ENCODE measurements around the gene CDH23.
"Not testable (repeated sequence)": the region's sequence is repeated elsewhere in the genome, so short reads cannot be mapped to it uniquely, and the experiment has no call there.

The CDH23 gene

GRCh38 chr10:71396711-71397295 is at the start of gene CDH23:
Gene CDH23, plus strand, starts transcription at chr10:71396920. Its CDS starts 42,912 bp downstream, at chr10:71439832.
- peak; percentile 47 for DNase-seq

GRCh38 chr10:71347587-71348395 is 48.9 kb upstream of the CDH23 start:
- peak; percentile 86 for DNase-seq

- DNase-seq = no peak
These were observed 47.9 kb upstream of the CDH23 start for GRCh38 chr10:71348850-71349249.

GRCh38 chr10:71349406-71349805 is 47.3 kb upstream of the CDH23 start:
- DNase-seq = no peak

GRCh38 chr10:71351087-71351486 is 45.6 kb upstream of the CDH23 start:
- DNase-seq = no peak

GRCh38 chr10:71351628-71352319 is 44.9 kb upstream of the CDH23 start:
- no peak for DNase-seq

- no peak for DNase-seq
These were observed 43.1 kb upstream of the CDH23 start for GRCh38 chr10:71353639-71354038.

GRCh38 chr10:71354776-71355175 is 41.9 kb upstream of the CDH23 start:
- no peak for DNase-seq

- no peak for DNase-seq
These were observed 40.8 kb upstream of the CDH23 start for GRCh38 chr10:71355886-71356285.

GRCh38 chr10:71357792-71358265 is 38.9 kb upstream of the CDH23 start:
- DNase-seq = no peak

GRCh38 chr10:71358277-71358676 is 38.4 kb upstream of the CDH23 start:
- no peak for DNase-seq

- not testable (repeated sequence) for DNase-seq
These were observed 37.8 kb upstream of the CDH23 start for GRCh38 chr10:71358906-71359305.

GRCh38 chr10:71359364-71360046 is 37.2 kb upstream of the CDH23 start:
- no peak for DNase-seq

- DNase-seq = no peak
These were observed 36.0 kb upstream of the CDH23 start for GRCh38 chr10:71360735-71361134.

GRCh38 chr10:71361581-71361980 is 35.1 kb upstream of the CDH23 start:
- no peak for DNase-seq

- DNase-seq = no peak
These were observed 34.6 kb upstream of the CDH23 start for GRCh38 chr10:71362141-71362540.

GRCh38 chr10:71363936-71364335 is 32.8 kb upstream of the CDH23 start:
- DNase-seq = peak; percentile 24

GRCh38 chr10:71365366-71365765 is 31.4 kb upstream of the CDH23 start:
- DNase-seq = no peak

- no peak for DNase-seq
These were observed 30.0 kb upstream of the CDH23 start for GRCh38 chr10:71366690-71367089.

- no peak for DNase-seq
These were observed 29.4 kb upstream of the CDH23 start for GRCh38 chr10:71367271-71367670.

- no peak for DNase-seq
These were observed 28.5 kb upstream of the CDH23 start for GRCh38 chr10:71368176-71368575.

GRCh38 chr10:71368643-71369042 is 28.1 kb upstream of the CDH23 start:
- peak; percentile 55 for DNase-seq

GRCh38 chr10:71369602-71370001 is 27.1 kb upstream of the CDH23 start:
- no peak for DNase-seq
